GM23248 (cell line): ENCODE results near the gene KCTD15.

Source experiments
- EZH2 ChIP-seq: fragments of 200-600 bp; sonication (generic); IDR thresholded peaks from 2 replicates; pipeline ENCODE4 v1.6.1; 2018; ENCODE audit warnings: antibody characterized with exemption, mild to moderate bottlenecking; ENCODE audit not compliant: insufficient read depth, poor library complexity, severe bottlenecking
- EZH2phosphoT487 ChIP-seq: fragments of 200-600 bp; sonication (generic); IDR thresholded peaks from 2 replicates; pipeline ENCODE4 v1.6.1; 2018; ENCODE audit warnings: antibody characterized with exemption, moderate library complexity, mild to moderate bottlenecking, low read depth; ENCODE audit not compliant: insufficient read depth

- no peak for TF ChIP-seq EZH2
- TF ChIP-seq EZH2phosphoT487 = no peak
These were observed 13.3 kb downstream of the KCTD15 start for GRCh38 chr19:33809960-33810359.
